Hepatocyte (in vitro differentiated cells): ENCODE measurements around the gene COL2A1.

Experiments
- EZH2 ChIP-seq: fragments of 200-600 bp; sonication (generic); IDR thresholded peaks from 2 replicates; pipeline ENCODE4 v1.6.1; 2016; ENCODE audit warnings: antibody characterized with exemption, mild to moderate bottlenecking, borderline replicate concordance
- EZH2phosphoT487 ChIP-seq: fragments of 200-600 bp; sonication (generic); IDR thresholded peaks from one replicate; pipeline ENCODE4 v1.6.1; 2018; ENCODE audit warnings: antibody characterized with exemption, mild to moderate bottlenecking, low read depth, moderate library complexity; ENCODE audit not compliant: unreplicated experiment, severe bottlenecking
- TF ChIP-seq, protein P1 (sequence below): fragments of 200-600 bp; sonication (generic); IDR thresholded peaks from 2 replicates; pipeline ENCODE4 v1.5.1; 2016; ENCODE audit warnings: antibody characterized with exemption, mild to moderate bottlenecking; ENCODE audit not compliant: poor library complexity

DNA sequence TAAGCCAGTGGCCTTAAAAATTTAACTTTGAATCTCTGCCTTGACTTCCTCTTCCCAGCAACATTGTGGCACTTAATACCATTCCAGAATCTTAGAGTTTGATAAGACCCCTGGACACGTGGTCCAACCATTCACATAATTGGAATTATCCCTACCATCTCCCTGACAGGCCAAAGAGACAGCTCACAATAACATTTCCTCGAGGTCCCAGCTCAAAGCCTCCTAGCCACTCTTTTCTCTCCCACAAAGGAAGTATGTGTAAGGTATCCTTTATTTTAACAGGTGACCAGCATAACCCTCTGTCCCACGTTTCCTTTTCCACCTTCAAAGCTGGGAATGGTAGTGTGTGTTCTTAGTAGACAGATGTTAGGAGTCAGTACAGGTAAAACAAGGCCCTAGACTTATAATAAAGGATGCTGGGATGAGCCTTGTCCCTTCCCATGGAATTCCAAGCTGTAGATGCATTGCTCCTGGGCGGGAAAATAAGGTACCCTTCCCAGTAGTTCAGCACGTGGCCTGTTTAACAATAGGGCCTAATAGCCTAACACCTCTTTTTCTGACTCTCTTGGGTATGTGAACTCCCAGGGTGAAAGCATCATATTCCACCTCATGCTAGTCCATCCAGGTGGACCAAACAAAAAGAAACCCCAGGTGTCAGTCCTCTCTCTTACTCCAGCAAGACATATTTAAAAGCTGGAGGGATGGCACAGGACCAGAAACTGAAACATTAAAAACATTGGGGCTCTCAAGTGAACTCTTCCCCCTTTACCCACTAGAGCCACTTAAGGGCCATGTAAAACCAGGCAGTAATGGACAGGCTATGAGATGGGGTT lies 37.5 kb upstream of the COL2A1 start:
- TF ChIP-seq, protein P1, sequence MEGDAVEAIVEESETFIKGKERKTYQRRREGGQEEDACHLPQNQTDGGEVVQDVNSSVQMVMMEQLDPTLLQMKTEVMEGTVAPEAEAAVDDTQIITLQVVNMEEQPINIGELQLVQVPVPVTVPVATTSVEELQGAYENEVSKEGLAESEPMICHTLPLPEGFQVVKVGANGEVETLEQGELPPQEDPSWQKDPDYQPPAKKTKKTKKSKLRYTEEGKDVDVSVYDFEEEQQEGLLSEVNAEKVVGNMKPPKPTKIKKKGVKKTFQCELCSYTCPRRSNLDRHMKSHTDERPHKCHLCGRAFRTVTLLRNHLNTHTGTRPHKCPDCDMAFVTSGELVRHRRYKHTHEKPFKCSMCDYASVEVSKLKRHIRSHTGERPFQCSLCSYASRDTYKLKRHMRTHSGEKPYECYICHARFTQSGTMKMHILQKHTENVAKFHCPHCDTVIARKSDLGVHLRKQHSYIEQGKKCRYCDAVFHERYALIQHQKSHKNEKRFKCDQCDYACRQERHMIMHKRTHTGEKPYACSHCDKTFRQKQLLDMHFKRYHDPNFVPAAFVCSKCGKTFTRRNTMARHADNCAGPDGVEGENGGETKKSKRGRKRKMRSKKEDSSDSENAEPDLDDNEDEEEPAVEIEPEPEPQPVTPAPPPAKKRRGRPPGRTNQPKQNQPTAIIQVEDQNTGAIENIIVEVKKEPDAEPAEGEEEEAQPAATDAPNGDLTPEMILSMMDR: no peak
- TF ChIP-seq EZH2phosphoT487 (no peak), EZH2 (no peak)
